Right cardiac atrium (tissue), 5 donors: ENCODE results near the gene PPM1N. TPM values are rescaled to one million over a fixed set of nuclear protein-coding genes. Genes with fewer than 3 reads are reported as not detected.

Source experiments
- ATAC-seq, 2 donors: fragments of 200-7000 bp; cut with Tn5 transposase; one replicate each; pipeline versions ENCODE4 v1.8.0 to v1.9.1; 2020; ENCODE audit warnings: moderate library complexity in 2 of 2, mild to moderate bottlenecking in 1 of 2
- DNase-seq, 3 donors: peaks; one replicate each; pipeline ENCODE4 v3.0.0-alpha.2; 2020
- H3K27ac ChIP-seq: one replicate; pipeline ENCODE4 v1.5.1; 2013; ENCODE audit warnings: mild to moderate bottlenecking, low read length, control low read depth, moderate library complexity
- H3K27me3 ChIP-seq: one replicate; pipeline ENCODE4 v1.6.1; 2013; ENCODE audit not compliant: control insufficient read depth, insufficient read depth
- H3K4me1 ChIP-seq: one replicate; pipeline ENCODE4 v1.6.1; 2013; ENCODE audit warnings: low read length; ENCODE audit not compliant: control insufficient read depth, insufficient read depth
- H3K4me3 ChIP-seq: one replicate; pipeline ENCODE4 v1.5.1; 2013; ENCODE audit warnings: low read length, control low read depth
- H3K9me3 ChIP-seq: one replicate; pipeline ENCODE4 v1.6.1; 2013; ENCODE audit warnings: low read length; ENCODE audit not compliant: control insufficient read depth
- whole genome bisulfite sequencing: extraction: QIAGEN DNeasy Blood & Tissue Kit; methylation state at CpG from one replicate; pipeline ENCODE4 v1.1.7; 2013; 5-methylcytosine and 5-hydroxymethylcytosine counted together
- intact Hi-C, 4 donors: fragments of 100-400 bp; cut with DNase I; formaldehyde crosslinking; loops; one replicate each; pipeline versions ENCODE4 v1.11.0 to v1.14.0; 2022 to 2023
- polyA plus RNA-seq: library from polyadenylated mRNA; stranded (reverse); fragments of 200-250 nt; gene quantifications from one replicate; pipeline ENCODE4 v1.2.3, GENCODE V29; 2013
- total RNA-seq, 4 donors: library from RNA; stranded (reverse); fragmentation: NEBNext Ultra II Directional; extraction: Animal tissue kit (Norgen Biotek cat#: 25700); gene quantifications; one replicate each; pipeline ENCODE4 v1.2.1, GENCODE V29; 2021
- donor health status: healthy with polysubstance abuse.
- donor health status: DM: no; HTN: yes; CAD: no.
- donor health status: DM: no; HTN: no; CAD: no.
- donor health status: DM: no; HTN: yes; CAD: no; lungs with severe emphysema.
- donor health status: DM: yes; HTN: yes; CAD: no.

The PPM1N gene
- total and polyA plus RNA-seq, 5 donors, result 0.24 to 0.96 (median 0.91) TPM; not detected in 2

- H3K27ac ChIP-seq, result no peak overlapping the region
- 72% methylated on average over 4 of the region's 4 CpGs for WGBS
- no peaks in the 10 kb centered on the region for H3K9me3 ChIP-seq
- ATAC-seq (no peak), DNase-seq (no peak)
- H3K4me1 ChIP-seq, result no peaks in the 10 kb centered on the region
- intact Hi-C loops, result no loop called here
- H3K27me3 ChIP-seq, result no peaks in the 10 kb centered on the region
- no peak overlapping the region for H3K4me3 ChIP-seq
These were observed 35.0 kb upstream of the PPM1N start for GRCh38 chr19:45463241-45463640.

DNA sequence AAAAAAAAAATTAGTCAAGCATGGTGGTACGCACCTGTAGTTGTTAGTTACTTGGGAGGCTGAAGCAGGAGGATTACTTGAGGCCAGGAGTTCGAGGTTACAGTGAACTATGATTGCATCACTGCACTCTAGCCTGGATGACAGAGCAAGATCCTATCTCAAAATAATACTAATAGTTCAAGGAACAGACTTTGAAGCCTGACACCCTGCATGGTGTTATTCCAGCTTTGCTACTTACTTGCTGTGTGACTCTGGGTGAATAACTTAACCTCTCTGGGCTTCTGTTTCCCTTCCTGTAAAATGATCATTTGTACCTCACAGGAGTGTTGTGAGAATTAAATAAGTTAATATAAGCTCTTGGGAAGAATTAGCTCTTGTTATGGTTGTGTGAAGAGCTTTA, 34.0 kb upstream of the PPM1N start:
- ATAC-seq (no peak), DNase-seq (no peak)
- Histone ChIP-seq H3K27me3 (no peaks in the 10 kb centered on the region), H3K4me3 (no peak overlapping the region), H3K27ac (no peak overlapping the region), H3K9me3 (no peaks in the 10 kb centered on the region), H3K4me1 (no peaks in the 10 kb centered on the region)
- 85% methylated on average over 2 of the region's 2 CpGs for WGBS
- intact Hi-C loops, result no loop called here

DNA sequence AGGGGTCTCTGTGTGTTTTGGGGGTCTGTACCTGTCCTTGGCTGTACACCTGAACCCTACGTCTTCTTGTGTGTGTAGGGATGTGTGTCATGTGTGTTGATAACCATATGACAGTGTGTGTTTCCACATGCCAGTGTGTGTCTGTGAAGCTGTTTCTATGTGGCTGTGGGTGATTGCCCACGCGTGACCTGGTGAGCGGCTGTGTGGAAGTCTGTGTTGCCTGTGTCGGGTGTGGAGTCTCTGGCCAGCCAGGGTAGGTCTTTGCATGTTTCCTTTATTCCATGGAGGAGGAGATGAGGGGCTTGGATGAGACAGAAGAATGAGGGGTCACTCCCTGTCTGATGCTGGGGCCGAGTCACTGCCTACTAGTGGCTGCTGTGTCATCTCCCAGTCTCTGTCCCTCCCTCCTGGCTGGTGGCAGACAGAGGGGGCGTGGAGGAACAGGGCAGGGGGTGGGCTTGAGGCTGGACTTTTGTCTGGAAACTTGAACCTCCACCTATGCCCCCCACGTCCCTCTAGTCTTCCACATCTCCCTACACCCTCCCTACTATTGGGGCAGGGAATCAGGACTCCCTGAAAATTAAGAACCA, 33.3 kb upstream of the PPM1N start:
- no peak overlapping the region for H3K27ac ChIP-seq
- no peak overlapping the region for H3K4me3 ChIP-seq
- H3K4me1 ChIP-seq, result no peaks in the 10 kb centered on the region
- 64% methylated on average over 8 of the region's 8 CpGs for WGBS
- no peak for ATAC-seq
- no peaks in the 10 kb centered on the region for H3K27me3 ChIP-seq
- intact Hi-C loops, result no loop called here
- no peak for DNase-seq
- H3K9me3 ChIP-seq, result no peaks in the 10 kb centered on the region

GRCh38 chr19:45467115-45467455, 31.2 kb upstream of the PPM1N start:
- 2% methylated on average over 11 of the region's 11 CpGs for WGBS
- DNase-seq, result no peak
- Histone ChIP-seq H3K4me1 (no peaks in the 10 kb centered on the region), H3K27me3 (no peaks in the 10 kb centered on the region), H3K4me3 (peak overlapping the region; percentile 45), H3K27ac (peak overlapping the region; percentile 34), H3K9me3 (no peaks in the 10 kb centered on the region)
- intact Hi-C loops, result loop anchor here in 1 of 4 donors (2.0 kb wide), 1 partner anchor 16 kb away; no protein-coding TSS in a partner anchor
- ATAC-seq, result no peak

DNA sequence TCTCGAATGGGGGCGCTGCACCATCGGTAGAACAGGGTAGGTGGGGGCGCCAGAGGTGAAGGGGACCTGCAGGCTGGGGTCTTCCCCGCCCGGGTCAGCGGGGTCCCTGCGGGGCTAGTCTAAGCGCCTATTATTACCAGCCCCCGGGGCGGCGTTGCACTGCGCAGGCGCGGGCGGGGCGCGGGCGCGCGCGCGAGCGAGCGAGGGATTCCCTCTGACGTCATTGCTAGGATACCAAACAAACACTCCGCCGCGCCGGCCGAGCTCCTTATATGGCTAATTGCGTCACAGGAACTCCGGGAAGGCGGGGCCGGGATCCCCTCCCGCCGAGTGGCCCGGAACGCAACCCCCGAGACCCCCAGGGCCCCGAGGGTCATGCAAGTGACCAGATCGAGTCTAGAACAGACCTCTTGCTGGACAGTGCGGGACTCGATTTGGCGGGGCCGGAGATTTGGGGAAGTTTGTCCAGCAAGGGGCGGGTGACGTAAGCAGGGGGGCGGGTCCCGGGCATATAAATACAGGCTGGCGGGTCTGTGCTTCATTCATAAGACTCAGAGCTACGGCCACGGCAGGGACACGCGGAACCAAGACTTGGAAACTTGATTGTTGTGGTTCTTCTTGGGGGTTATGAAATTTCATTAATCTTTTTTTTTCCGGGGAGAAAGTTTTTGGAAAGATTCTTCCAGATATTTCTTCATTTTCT, 30.6 kb upstream of the PPM1N start, which contains the start of gene FOSB:
Gene FOSB, plus strand, starts transcription at position 541 of the 703 bp plus-strand sequence. CDS start 591 bp downstream, outside the sequence.
- Histone ChIP-seq H3K9me3 (no peaks in the 10 kb centered on the region), H3K4me3 (peak within 1 kb of the TSS; percentile 45), H3K27me3 (no peaks in the 10 kb centered on the region), H3K27ac (peak within 1 kb of the TSS; percentile 85), H3K4me1 (no peaks in the 10 kb centered on the region)
- under 1% methylated on average over 56 of the region's 56 CpGs for WGBS
- intact Hi-C loops, result loop anchor here in 1 of 4 donors (2.0 kb wide), 1 partner anchor 17 kb away; no protein-coding TSS in a partner anchor
- DNase-seq, result peak; percentile 95 to 98 (median 97)
- ATAC-seq, result peak; percentile 61 to 69

DNA sequence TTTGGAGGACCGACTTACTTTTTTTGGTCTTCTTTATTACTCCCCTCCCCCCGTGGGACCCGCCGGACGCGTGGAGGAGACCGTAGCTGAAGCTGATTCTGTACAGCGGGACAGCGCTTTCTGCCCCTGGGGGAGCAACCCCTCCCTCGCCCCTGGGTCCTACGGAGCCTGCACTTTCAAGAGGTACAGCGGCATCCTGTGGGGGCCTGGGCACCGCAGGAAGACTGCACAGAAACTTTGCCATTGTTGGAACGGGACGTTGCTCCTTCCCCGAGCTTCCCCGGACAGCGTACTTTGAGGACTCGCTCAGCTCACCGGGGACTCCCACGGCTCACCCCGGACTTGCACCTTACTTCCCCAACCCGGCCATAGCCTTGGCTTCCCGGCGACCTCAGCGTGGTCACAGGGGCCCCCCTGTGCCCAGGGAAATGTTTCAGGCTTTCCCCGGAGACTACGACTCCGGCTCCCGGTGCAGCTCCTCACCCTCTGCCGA, 30.0 kb upstream of the PPM1N start:
- WGBS, result under 1% methylated on average over 31 of the region's 31 CpGs
- H3K9me3 ChIP-seq, result no peaks in the 10 kb centered on the region
- DNase-seq (peak; percentile 46 to 73 (median 59)), ATAC-seq (peak in 1 of 2 donors; percentile 4)
- no peaks in the 10 kb centered on the region for H3K4me1 ChIP-seq
- H3K27me3 ChIP-seq, result no peaks in the 10 kb centered on the region
- peak overlapping the region; percentile 45 for H3K4me3 ChIP-seq
- intact Hi-C loops, result no loop called here
- H3K27ac ChIP-seq, result peak overlapping the region; percentile 49

DNA sequence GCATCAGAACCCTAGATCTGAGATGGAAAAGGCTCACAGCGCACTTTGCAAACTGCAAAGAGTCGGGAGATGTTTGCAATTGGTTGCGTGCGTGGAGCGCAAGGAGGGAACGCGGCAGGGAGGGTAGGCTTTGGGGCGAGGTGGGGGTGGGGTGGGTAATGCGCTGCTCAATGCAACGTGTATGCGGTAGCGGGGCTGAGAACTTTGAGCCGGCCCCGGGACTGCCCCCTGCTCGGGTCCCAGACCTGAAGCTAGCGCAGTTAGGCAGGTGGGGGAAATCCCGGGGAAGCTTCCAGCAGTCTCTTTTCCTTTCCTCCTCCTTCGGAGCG, 29.5 kb upstream of the PPM1N start:
- ATAC-seq (peak; percentile 6 to 27), DNase-seq (no peak)
- Histone ChIP-seq H3K27ac (peak overlapping the region; percentile 55), H3K27me3 (no peaks in the 10 kb centered on the region), H3K4me3 (peak overlapping the region; percentile 45), H3K4me1 (no peaks in the 10 kb centered on the region), H3K9me3 (no peaks in the 10 kb centered on the region)
- intact Hi-C loops, result no loop called here
- WGBS, result under 1% methylated on average over 18 of the region's 19 CpGs

- H3K27ac ChIP-seq, result peak overlapping the region; percentile 87
- under 1% methylated on average over 66 of the region's 66 CpGs for WGBS
- H3K27me3 ChIP-seq, result no peaks in the 10 kb centered on the region
- DNase-seq, result peak; percentile 94 to 98 (median 97)
- H3K9me3 ChIP-seq, result no peaks in the 10 kb centered on the region
- intact Hi-C loops, result no loop called here
- H3K4me1 ChIP-seq, result no peaks in the 10 kb centered on the region
- peak overlapping the region; percentile 53 for H3K4me3 ChIP-seq
- peak; percentile 91 to 93 for ATAC-seq
These were observed 28.9 kb upstream of the PPM1N start for GRCh38 chr19:45469132-45469944.

DNA sequence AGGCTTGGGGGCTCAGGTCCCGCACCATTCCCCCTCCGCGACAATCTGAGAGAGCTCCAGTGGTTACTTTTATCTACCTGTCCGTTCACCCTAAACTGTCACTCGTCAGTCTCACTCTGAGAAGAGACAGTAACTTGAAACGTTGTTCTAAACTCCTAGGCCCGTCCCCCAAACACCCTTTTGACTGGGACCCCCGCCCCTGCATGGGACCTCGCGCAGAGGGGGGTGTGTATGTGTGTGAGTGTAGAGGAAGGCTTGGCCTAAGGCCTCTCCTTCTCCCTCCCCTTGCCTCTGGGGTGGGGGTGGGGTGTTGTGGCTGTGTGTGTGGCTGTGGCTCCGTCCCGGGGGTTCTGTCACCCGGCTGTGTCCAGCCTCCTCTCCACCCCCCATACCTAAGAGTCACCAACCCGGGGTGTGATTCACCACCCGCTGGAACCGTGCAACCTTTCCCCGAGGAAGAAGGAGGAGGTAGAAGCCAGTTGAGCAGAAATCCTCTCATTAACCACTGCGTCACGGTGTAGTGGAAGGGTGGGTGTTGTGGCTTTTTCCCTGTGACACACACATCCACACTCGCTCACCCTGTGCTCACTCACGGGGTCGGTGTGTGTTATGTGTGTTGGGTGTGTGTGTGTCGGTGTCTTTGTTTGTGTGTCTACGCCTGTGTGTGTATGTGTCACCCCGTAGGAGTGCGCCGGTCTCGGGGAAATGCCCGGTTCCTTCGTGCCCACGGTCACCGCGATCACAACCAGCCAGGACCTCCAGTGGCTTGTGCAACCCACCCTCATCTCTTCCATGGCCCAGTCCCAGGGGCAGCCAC, 28.1 kb upstream of the PPM1N start:
- 47% methylated on average over 33 of the region's 33 CpGs for WGBS
- Histone ChIP-seq H3K4me1 (no peaks in the 10 kb centered on the region), H3K9me3 (no peaks in the 10 kb centered on the region), H3K27ac (peak overlapping the region; percentile 87), H3K4me3 (peak overlapping the region; percentile 53), H3K27me3 (no peaks in the 10 kb centered on the region)
- DNase-seq (peak in 2 of 3 donors; percentile 65 to 73), ATAC-seq (peak; percentile 1 to 5)
- intact Hi-C loops, result no loop called here

- H3K27ac ChIP-seq, result no peak overlapping the region
- no peak for DNase-seq
These were observed 27.5 kb upstream of the PPM1N start for GRCh38 chr19:45470762-45471081.

More at GRCh38 chr19:45470762-45471081, 27.5 kb upstream of the PPM1N start:
- Histone ChIP-seq H3K4me3 (no peak overlapping the region), H3K27me3 (no peaks in the 10 kb centered on the region), H3K4me1 (no peaks in the 10 kb centered on the region), H3K9me3 (no peaks in the 10 kb centered on the region)
- 91% methylated on average over 15 of the region's 15 CpGs for WGBS
- intact Hi-C loops, result no loop called here
- ATAC-seq, result no peak
